Measurements from ENCODE around the gene XRCC3.

GRCh38 chr14:103680491-103681231, 34.6 kb downstream of the XRCC3 start:
- TF ChIP-seq CTCF (conservative IDR thresholded peaks at IDR 0.05; ENCODE audit: low read depth in 2 of 2) (no peak), NANOG (IDR thresholded peaks at IDR 0.05; ENCODE audit: borderline replicate concordance) (no peak), REST (IDR thresholded peaks at IDR 0.05; ENCODE audit: unreplicated experiment) (no peak), EZH2phosphoT487 (IDR thresholded peaks at IDR 0.05; ENCODE audit: unreplicated experiment) (no peak), POLR2AphosphoS5 (IDR thresholded peaks at IDR 0.05; ENCODE audit: low read depth) (no peak), EZH2 (IDR thresholded peaks at IDR 0.05; ENCODE audit: low read depth, unreplicated experiment) (no peak), ZNF114 (CRISPR knock-in tag; IDR thresholded peaks at IDR 0.05) (no peak), STAT1 (IDR thresholded peaks at IDR 0.05; ENCODE audit: unreplicated experiment) (no peak), ZNF462 (CRISPR knock-in tag; IDR thresholded peaks at IDR 0.05) (no peak), CREB1 (CRISPR knock-in tag; IDR thresholded peaks at IDR 0.05; ENCODE audit: low read depth) (no peak), JUNB (IDR thresholded peaks at IDR 0.05; ENCODE audit: unreplicated experiment) (no peak), ETS1 (IDR thresholded peaks at IDR 0.05) (no peak)

Data from GM23338 (cell line).